CD14-positive monocyte (primary cell): ENCODE data around the gene COMT. TPM values are rescaled to one million over a fixed set of nuclear protein-coding genes. Genes with fewer than 3 reads are reported as not detected.

Experiments used
- DNase-seq, 3 donors: peaks; one replicate each; pipeline ENCODE4 v3.0.0-alpha.2; 2011 to 2022
- H2AFZ ChIP-seq: 2 replicates; pipeline ENCODE4 v1.6.0; 2012; ENCODE audit warnings: mild to moderate bottlenecking, low read depth, low read length, inconsistent platforms; ENCODE audit not compliant: insufficient read depth, poor library complexity, severe bottlenecking
- H3K27ac ChIP-seq, 2 donors: 1 replicate in 1 of 2; 2 replicates in 1 of 2; pipeline ENCODE4 v1.5.1; 2012 to 2013; ENCODE audit warnings: low read length in 2 of 2, control low read depth in 1 of 2, inconsistent platforms in 1 of 2, low read depth in 1 of 2, mild to moderate bottlenecking in 1 of 2
- H3K27me3 ChIP-seq, 2 donors: one replicate each; pipeline versions ENCODE4 v1.6.0 to v1.6.1; 2011 to 2013; ENCODE audit warnings: low read length in 2 of 2; ENCODE audit not compliant: control insufficient read depth in 2 of 2, insufficient read depth in 2 of 2
- H3K36me3 ChIP-seq, 2 donors: replicated peaks in 1 of 2; 1 replicate in 1 of 2; 2 replicates in 1 of 2; pipeline versions ENCODE4 v1.5.1 to v1.6.1; 2012 to 2013; ENCODE audit warnings: low read length in 2 of 2, control low read depth in 1 of 2, inconsistent platforms in 1 of 2, mild to moderate bottlenecking in 1 of 2; ENCODE audit not compliant: insufficient read depth in 2 of 2, control insufficient read depth in 1 of 2
- H3K4me1 ChIP-seq, 2 donors: 1 replicate in 1 of 2; 2 replicates in 1 of 2; pipeline versions ENCODE4 v1.5.1 to v1.6.1; 2012 to 2013; ENCODE audit warnings: low read length in 2 of 2, control low read depth in 1 of 2, inconsistent platforms in 1 of 2, mild to moderate bottlenecking in 1 of 2, moderate library complexity in 1 of 2; ENCODE audit not compliant: insufficient read depth in 2 of 2, control insufficient read depth in 1 of 2
- H3K4me2 ChIP-seq: replicated peaks from 2 replicates; pipeline ENCODE3; 2012; ENCODE audit warnings: low read length, moderate library complexity, mild to moderate bottlenecking; ENCODE audit not compliant: poor library complexity, severe bottlenecking; ENCODE audit errors: extremely low read depth
- H3K4me3 ChIP-seq, 3 experiments: fragments of 200-600 bp in 1 of 3; sonication (generic) in 1 of 3; replicated peaks in 1 of 3; 1 replicate in 2 of 3; 2 replicates in 1 of 3; pipeline ENCODE4 v1.5.1; 2011 to 2013; ENCODE audit warnings: low read length in 3 of 3, mild to moderate bottlenecking in 3 of 3, control low read depth in 2 of 3, low read depth in 2 of 3, inconsistent platforms in 1 of 3, moderate library complexity in 1 of 3
- H3K79me2 ChIP-seq: 2 replicates; pipeline ENCODE4 v1.6.0; 2012; ENCODE audit warnings: mild to moderate bottlenecking, control low read depth, inconsistent platforms, low read length, moderate library complexity; ENCODE audit not compliant: insufficient read depth
- H3K9ac ChIP-seq: 2 replicates; pipeline ENCODE4 v1.6.0; 2017; ENCODE audit warnings: low read length, mild to moderate bottlenecking; ENCODE audit not compliant: insufficient read depth, poor library complexity, severe bottlenecking
- H3K9me3 ChIP-seq, 2 donors: replicated peaks in 1 of 2; 1 replicate in 1 of 2; 2 replicates in 1 of 2; pipeline versions ENCODE4 v1.5.1 to v1.6.1; 2012 to 2013; ENCODE audit warnings: low read length in 2 of 2, control low read depth in 1 of 2; ENCODE audit not compliant: control insufficient read depth in 1 of 2, insufficient read depth in 1 of 2
- H4K20me1 ChIP-seq: 2 replicates; pipeline ENCODE4 v1.6.0; 2012; ENCODE audit warnings: mild to moderate bottlenecking, low read length, control low read depth, moderate library complexity; ENCODE audit not compliant: insufficient read depth
- H3K27ac Mint-ChIP-seq, 7 donors: one replicate each; pipeline ENCODE4 v1.8.0; 2020; ENCODE audit warnings: mild to moderate bottlenecking in 7 of 7, mixed read lengths in 7 of 7, moderate library complexity in 6 of 7, inconsistent platforms in 2 of 7
- H3K27me3 Mint-ChIP-seq, 3 donors: one replicate each; pipeline ENCODE4 v1.8.0; 2021 to 2022; ENCODE audit warnings: low read depth in 3 of 3, mild to moderate bottlenecking in 3 of 3, mixed read lengths in 3 of 3, moderate library complexity in 3 of 3, inconsistent platforms in 1 of 3
- H3K36me3 Mint-ChIP-seq, 2 donors: one replicate each; pipeline ENCODE4 v1.8.0; 2020; ENCODE audit warnings: mixed read lengths in 2 of 2, inconsistent platforms in 1 of 2, mild to moderate bottlenecking in 1 of 2
- H3K4me1 Mint-ChIP-seq: one replicate; pipeline ENCODE4 v1.8.0; 2020; ENCODE audit warnings: mild to moderate bottlenecking, mixed read lengths
- H3K4me3 Mint-ChIP-seq, 2 donors: one replicate each; pipeline ENCODE4 v1.8.0; 2020; ENCODE audit warnings: mild to moderate bottlenecking in 2 of 2, mixed read lengths in 2 of 2, moderate library complexity in 1 of 2
- H3K9me3 Mint-ChIP-seq, 7 donors: one replicate each; pipeline ENCODE4 v1.8.0; 2020 to 2022; ENCODE audit warnings: mixed read lengths in 7 of 7, mild to moderate bottlenecking in 6 of 7, moderate library complexity in 6 of 7, inconsistent platforms in 2 of 7
- WGBS: methylation state at CpG from one replicate; pipeline ENCODE4 v1.1.5; 2013; ENCODE audit warnings: missing lambda C conversion rate; ENCODE audit not compliant: insufficient coverage; 5-methylcytosine and 5-hydroxymethylcytosine counted together
- intact Hi-C, 2 donors: fragments of 100-400 bp; cut with micrococcal nuclease; formaldehyde crosslinking; loops; one replicate each; pipeline versions ENCODE4 v1.15.0 to v1.15.1; 2023
- polyA plus RNA-seq, 3 donors: library from polyadenylated mRNA; depleted of rRNA in 1 of 3; unstranded in 2 of 3; stranded (reverse) in 1 of 3; fragments of 300-500 nt in 2 of 3; fragments of >200 nt in 1 of 3; fragmentation: Illumina TruSeq in 2 of 3; gene quantifications; 1 replicate in 2 of 3; 2 replicates in 1 of 3; pipeline ENCODE4 v1.2.3, GENCODE V29; 2012 to 2021
- TF ChIP-seq, protein P1 (sequence below): fragments of 200-600 bp; IDR thresholded peaks from one replicate; pipeline ENCODE4 v1.8.0; 2022; ENCODE audit warnings: antibody characterized with exemption, mild to moderate bottlenecking

The COMT gene
- polyA plus RNA-seq, 3 donors = 314 to 400 (median 329) TPM

DNA sequence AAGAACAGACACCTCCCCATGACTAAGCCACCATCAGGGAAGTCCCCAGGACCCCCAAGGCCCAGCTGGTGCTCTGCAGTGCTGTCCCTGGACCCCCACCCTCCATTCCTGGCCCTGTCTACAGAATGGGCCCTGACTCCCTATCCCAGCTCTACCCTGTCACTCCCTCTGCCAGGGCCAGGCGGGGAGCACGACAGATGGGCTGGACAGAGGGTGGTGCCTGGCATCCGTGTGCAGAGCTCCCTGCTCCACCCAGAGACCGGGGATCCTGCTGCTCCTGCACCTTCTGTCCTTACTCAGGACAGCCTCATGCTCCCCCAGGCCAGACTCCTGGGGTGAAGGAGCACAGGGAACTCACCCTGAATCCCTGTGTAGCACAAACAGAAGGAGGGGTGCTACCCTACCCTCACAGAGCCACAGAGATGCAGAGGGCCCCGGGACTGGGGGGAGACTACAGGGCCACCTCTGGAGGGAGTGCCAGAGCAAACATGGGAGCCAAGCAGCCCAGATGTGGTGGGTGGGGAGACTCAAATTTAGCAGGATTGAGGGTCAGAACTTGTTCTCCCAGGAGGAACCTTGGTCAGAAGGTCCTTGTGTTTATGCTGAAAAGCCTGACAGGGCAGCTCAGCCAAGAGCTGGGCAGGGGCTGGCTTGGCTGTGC is 73.1 kb downstream of the COMT start:
- Histone ChIP-seq H3K27ac (no peak overlapping the region), H3K4me3 (no peak overlapping the region), H3K9me3 (peaks cover 0 to 6% of the 10 kb centered on the region in 2 donors), H3K9ac (no peak overlapping the region), H3K79me2 (no peaks in the 10 kb centered on the region), H2AFZ (no peak overlapping the region), H3K27me3 (peaks cover 17 to 37% of the 10 kb centered on the region in 2 donors), H3K36me3 (no peaks in the 10 kb centered on the region), H3K4me2 (no peak overlapping the region), H3K4me1 (peaks cover 5 to 17% of the 10 kb centered on the region in 2 donors), H4K20me1 (no peaks in the 10 kb centered on the region)
- Mint-ChIP-seq H3K27ac (no peak overlapping the region), H3K9me3 (peaks cover 0 to 8% (median 0%) of the 10 kb centered on the region in 7 donors), H3K36me3 (no peaks in the 10 kb centered on the region), H3K4me3 (peak overlapping the region in 1 of 2 donors; percentile 68), H3K4me1 (peaks cover 7% of the 10 kb centered on the region), H3K27me3 (peaks cover 31 to 55% (median 43%) of the 10 kb centered on the region in 3 donors)
- intact Hi-C loops = loop anchor here (5.0 to 10.0 kb wide), 4 partner anchors 42 to 537 kb away; partner anchors contain the start of genes CDC45 (in 1 of the 2), GNB1L (in 1 of the 2), RTL10 (in 1 of the 2) and UFD1 (in 1 of the 2)
- DNase-seq = no peak
- WGBS = 100% methylated on average over 3 of the region's 5 CpGs
- TF ChIP-seq, protein P1, sequence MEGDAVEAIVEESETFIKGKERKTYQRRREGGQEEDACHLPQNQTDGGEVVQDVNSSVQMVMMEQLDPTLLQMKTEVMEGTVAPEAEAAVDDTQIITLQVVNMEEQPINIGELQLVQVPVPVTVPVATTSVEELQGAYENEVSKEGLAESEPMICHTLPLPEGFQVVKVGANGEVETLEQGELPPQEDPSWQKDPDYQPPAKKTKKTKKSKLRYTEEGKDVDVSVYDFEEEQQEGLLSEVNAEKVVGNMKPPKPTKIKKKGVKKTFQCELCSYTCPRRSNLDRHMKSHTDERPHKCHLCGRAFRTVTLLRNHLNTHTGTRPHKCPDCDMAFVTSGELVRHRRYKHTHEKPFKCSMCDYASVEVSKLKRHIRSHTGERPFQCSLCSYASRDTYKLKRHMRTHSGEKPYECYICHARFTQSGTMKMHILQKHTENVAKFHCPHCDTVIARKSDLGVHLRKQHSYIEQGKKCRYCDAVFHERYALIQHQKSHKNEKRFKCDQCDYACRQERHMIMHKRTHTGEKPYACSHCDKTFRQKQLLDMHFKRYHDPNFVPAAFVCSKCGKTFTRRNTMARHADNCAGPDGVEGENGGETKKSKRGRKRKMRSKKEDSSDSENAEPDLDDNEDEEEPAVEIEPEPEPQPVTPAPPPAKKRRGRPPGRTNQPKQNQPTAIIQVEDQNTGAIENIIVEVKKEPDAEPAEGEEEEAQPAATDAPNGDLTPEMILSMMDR = no peak

DNA sequence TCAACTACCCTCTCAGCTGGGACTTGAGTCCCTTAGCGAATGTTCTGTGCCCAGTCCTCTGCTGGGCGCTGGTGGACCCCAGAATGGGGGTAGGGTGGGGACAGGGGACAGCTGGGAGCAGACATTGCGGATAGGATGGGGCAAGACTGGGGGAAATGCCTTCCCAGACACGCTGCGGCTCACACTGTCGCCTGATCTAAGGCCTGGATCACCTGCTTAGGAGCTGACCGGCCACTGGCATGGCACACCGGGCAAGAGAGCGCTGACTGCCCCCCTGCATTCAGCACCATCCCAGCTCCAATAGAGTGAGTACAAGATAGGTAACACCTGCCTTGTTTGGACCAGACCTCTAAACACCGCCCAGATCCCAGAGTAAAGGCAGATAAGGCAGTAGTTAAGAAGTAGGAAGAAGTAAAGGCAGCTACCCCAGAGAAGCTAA is 73.6 kb downstream of the COMT start:
- H3K79me2 ChIP-seq = no peaks in the 10 kb centered on the region
- no peak overlapping the region for H3K4me2 ChIP-seq
- H3K27me3 ChIP-seq = peaks cover 17 to 37% of the 10 kb centered on the region in 2 donors
- WGBS = 81% methylated on average over 6 of the region's 10 CpGs
- peaks cover 0 to 8% (median 0%) of the 10 kb centered on the region in 7 donors for H3K9me3 Mint-ChIP-seq
- H3K4me1 ChIP-seq = peaks cover 7 to 18% of the 10 kb centered on the region in 2 donors
- peaks cover 8% of the 10 kb centered on the region for H3K4me1 Mint-ChIP-seq
- intact Hi-C loops = loop anchor here in 1 of 2 donors (5.0 to 10.0 kb wide), 2 partner anchors 160 to 538 kb away; partner anchors contain the start of genes CDC45, GNB1L, RTL10 and UFD1
- H3K36me3 Mint-ChIP-seq = no peaks in the 10 kb centered on the region
- H3K4me3 ChIP-seq = no peak overlapping the region
- H3K27me3 Mint-ChIP-seq = peaks cover 33 to 55% (median 43%) of the 10 kb centered on the region in 3 donors
- no peak overlapping the region for H2AFZ ChIP-seq
- peaks cover 0 to 6% of the 10 kb centered on the region in 2 donors for H3K9me3 ChIP-seq
- H3K27ac ChIP-seq = no peak overlapping the region
- TF ChIP-seq, protein P1 = no peak
- no peak for DNase-seq
- peak overlapping the region; percentile 14 to 68 for H3K4me3 Mint-ChIP-seq
- peak overlapping the region in 1 of 7 donors; percentile 49 for H3K27ac Mint-ChIP-seq
- no peaks in the 10 kb centered on the region for H3K36me3 ChIP-seq
- no peaks in the 10 kb centered on the region for H4K20me1 ChIP-seq
- no peak overlapping the region for H3K9ac ChIP-seq
